DMS153 treated with DMSO at 0.1 percent for 48 hours (cell line): ENCODE results near the gene ITGA8.

Source experiments
- DNase-seq: peaks from one replicate; lab custom pipeline; 2025; ENCODE audit not compliant: unreplicated experiment; lab: John Stamatoyannopoulos, UW

ITGA8 gene

DNA sequence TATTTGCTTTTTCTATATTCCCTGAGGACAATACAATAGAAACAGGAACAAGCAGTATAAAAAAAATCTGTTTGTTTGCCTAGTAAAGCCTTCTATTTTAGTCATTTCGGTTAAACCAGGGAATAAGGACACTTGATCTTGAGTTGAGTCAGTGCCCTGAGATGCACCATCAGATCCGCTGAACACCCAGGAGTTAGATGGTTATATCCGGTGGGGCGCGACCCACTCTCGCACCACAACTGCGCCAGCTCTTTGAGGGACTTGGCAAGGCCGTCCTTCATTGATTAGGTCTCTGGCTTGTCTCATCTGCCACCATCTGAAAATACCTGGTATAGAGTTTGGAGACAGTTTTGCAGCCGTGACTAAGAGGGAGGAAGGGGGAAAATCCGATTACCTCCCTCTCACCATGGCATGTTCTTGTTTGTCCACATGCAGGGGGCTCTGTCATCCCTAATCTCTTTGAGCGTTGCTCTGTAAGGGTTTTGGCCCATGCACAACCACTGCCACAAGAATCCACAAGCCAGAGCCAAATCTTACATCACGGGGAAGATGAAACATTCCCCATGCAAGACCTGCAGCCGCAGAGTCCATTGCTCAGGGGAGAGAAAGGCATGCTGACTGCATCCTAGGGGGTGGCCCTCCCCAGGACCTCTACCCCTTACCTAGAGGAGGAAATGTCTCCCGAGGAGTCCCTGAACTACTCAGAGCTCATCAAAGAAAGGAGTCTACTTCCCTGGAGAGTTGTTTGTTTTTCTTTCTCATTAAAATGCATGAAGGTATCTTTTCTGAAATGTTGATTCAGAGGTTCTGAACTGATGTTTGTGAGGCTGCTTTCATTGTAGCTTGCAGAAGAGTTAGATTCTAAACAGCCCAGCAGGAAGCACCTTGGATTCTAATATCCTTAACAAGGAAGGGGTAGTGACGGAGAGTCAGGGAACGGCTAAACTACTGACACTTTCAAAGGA lies 247.0 kb downstream of the ITGA8 start:
- DNase-seq = no peak

DNA sequence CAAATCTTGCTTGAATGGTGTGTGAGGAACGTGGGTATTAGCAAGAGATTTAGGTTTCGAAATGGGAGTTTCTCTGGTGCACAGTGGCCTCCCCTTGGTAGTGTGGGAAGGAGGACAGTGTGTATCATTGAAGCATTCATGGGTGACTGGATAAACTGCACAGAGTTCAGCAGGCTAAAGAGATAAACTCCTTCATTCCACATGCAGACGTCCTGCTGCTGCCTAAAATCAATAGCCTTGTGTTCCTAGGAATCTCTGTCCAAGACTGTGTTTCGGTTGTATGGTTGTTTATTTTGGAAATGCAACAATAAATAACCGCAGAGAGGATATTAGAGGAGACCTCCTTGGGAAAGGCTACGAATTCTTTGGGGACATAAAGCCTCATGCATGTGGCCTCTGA lies 247.7 kb downstream of the ITGA8 start:
- DNase-seq = no peak

DNA sequence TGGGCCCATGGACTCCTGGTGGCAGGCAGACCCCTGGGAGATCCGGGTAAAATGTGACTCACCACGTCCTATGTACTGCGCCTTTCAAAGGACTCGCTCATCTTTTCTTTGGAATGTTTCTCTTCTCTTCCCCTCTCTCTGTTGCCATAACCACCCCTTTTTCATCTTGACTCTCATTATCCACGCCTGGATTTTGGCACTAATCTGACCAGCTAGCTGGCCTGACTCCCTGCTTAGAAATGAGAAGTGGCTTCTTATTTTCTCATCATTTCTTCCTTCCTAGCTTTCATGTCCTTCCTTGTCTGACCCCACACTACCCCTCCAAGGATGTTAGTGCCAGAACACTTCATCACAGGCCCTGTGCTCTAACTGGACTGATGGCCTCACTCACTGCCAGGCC lies 250.6 kb downstream of the ITGA8 start:
- no peak for DNase-seq

DNA sequence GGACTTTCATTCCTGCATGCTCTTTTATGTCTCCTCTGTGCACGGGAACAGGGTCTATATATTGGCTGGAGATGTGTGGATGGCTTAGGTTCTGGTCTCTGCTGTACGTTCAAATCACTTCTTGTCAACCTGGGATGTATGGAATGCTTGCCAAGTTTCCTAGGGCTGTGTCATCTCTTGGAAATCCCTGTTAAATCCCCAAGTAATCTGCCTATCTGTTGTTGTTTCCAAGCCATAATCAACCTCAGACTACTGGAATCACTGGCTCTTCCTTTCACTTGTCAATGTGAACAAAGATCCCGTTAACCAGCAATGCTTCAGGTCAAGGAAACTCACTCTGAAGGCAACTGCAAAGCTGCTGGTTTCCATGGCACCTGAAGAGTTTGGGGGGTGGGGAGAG lies 255.3 kb downstream of the ITGA8 start:
- no peak for DNase-seq
